Astrocyte (in vitro differentiated cells and primary cell): ENCODE results near the gene DACH2. TPM values are rescaled to one million over a fixed set of nuclear protein-coding genes. Genes with fewer than 3 reads are reported as not detected.

ENCODE experiments used
- DNase-seq: peaks from one replicate; pipeline ENCODE4 v3.0.0-alpha.2; 2010; ENCODE audit warnings: low read depth
- FAIRE-seq: peaks from 2 replicates; lab custom pipeline; 2011; peaks lifted over from hg19 to GRCh38; lab: Jason Lieb, UNC
- H2AFZ ChIP-seq: 2 replicates; pipeline ENCODE4 v1.6.0; 2012; ENCODE audit warnings: low read depth, low read length, inconsistent platforms
- H3K27ac ChIP-seq: 2 replicates; pipeline ENCODE4 v1.5.1; 2011; ENCODE audit warnings: low read depth, low read length, inconsistent platforms
- H3K27me3 ChIP-seq: 2 replicates; pipeline ENCODE4 v1.6.0; 2011; ENCODE audit warnings: low read length, inconsistent platforms; ENCODE audit not compliant: insufficient read depth
- H3K36me3 ChIP-seq: 2 replicates; pipeline ENCODE4 v1.5.1; 2011; ENCODE audit warnings: low read length, inconsistent platforms; ENCODE audit not compliant: insufficient read depth
- H3K4me1 ChIP-seq: 2 replicates; pipeline ENCODE4 v1.5.1; 2011; ENCODE audit warnings: low read length, inconsistent platforms; ENCODE audit not compliant: insufficient read depth
- H3K4me2 ChIP-seq: 2 replicates; pipeline ENCODE4 v1.6.0; 2012; ENCODE audit warnings: low read length, inconsistent platforms
- H3K4me3 ChIP-seq: 2 replicates; pipeline ENCODE4 v1.5.1; 2011; ENCODE audit warnings: low read depth, mild to moderate bottlenecking, low read length, inconsistent platforms; ENCODE audit not compliant: insufficient read depth
- H3K79me2 ChIP-seq: 2 replicates; pipeline ENCODE4 v1.6.0; 2012; ENCODE audit warnings: mild to moderate bottlenecking, low read length, inconsistent platforms; ENCODE audit not compliant: insufficient read depth
- H3K9ac ChIP-seq: 2 replicates; pipeline ENCODE4 v1.6.0; 2012; ENCODE audit warnings: mild to moderate bottlenecking, low read length, inconsistent platforms
- H3K9me3 ChIP-seq: 2 replicates; pipeline ENCODE4 v1.5.1; 2012; ENCODE audit warnings: low read depth, mild to moderate bottlenecking, low read length, inconsistent platforms; ENCODE audit not compliant: insufficient read depth
- H4K20me1 ChIP-seq: 2 replicates; pipeline ENCODE4 v1.6.0; 2012; ENCODE audit warnings: low read length, inconsistent platforms; ENCODE audit not compliant: insufficient read depth
- H3K27ac Mint-ChIP-seq: one replicate; pipeline ENCODE4 v1.8.0; 2021; ENCODE audit warnings: mild to moderate bottlenecking, mixed read lengths; ENCODE audit not compliant: unreplicated experiment
- H3K27me3 Mint-ChIP-seq: one replicate; pipeline ENCODE4 v1.8.0; 2021; ENCODE audit warnings: low read depth, mixed read lengths; ENCODE audit not compliant: unreplicated experiment
- H3K36me3 Mint-ChIP-seq: one replicate; pipeline ENCODE4 v1.8.0; 2021; ENCODE audit warnings: low read depth, mixed read lengths; ENCODE audit not compliant: unreplicated experiment
- H3K4me1 Mint-ChIP-seq: one replicate; pipeline ENCODE4 v1.8.0; 2021; ENCODE audit warnings: low read depth, mixed read lengths; ENCODE audit not compliant: unreplicated experiment
- H3K4me3 Mint-ChIP-seq: one replicate; pipeline ENCODE4 v1.8.0; 2021; ENCODE audit warnings: mild to moderate bottlenecking, moderate library complexity, mixed read lengths; ENCODE audit not compliant: unreplicated experiment
- H3K9me3 Mint-ChIP-seq: one replicate; pipeline ENCODE4 v1.8.0; 2021; ENCODE audit warnings: mild to moderate bottlenecking, mixed read lengths; ENCODE audit not compliant: unreplicated experiment
- CTCF ChIP-seq: IDR thresholded peaks from 2 replicates; pipeline ENCODE4 v1.5.1; 2011; ENCODE audit warnings: low read depth, mild to moderate bottlenecking, inconsistent platforms, low read length, moderate library complexity; ENCODE audit not compliant: insufficient read depth
- EZH2 ChIP-seq: IDR thresholded peaks from 2 replicates; pipeline ENCODE4 v1.6.1; 2012; ENCODE audit warnings: mild to moderate bottlenecking, low read length, inconsistent platforms; ENCODE audit not compliant: insufficient read depth
- total RNA-seq: library from RNA; stranded (reverse); gene quantifications from 2 replicates; pipeline ENCODE4 v1.2.1, GENCODE V29; 2021

Gene DACH2
- total RNA-seq, 1 donor from 2014 or later, result 0.16 TPM

GRCh38 chrX:86348669-86349068, 200.4 kb downstream of the DACH2 start:
- H2AFZ ChIP-seq, result no peak overlapping the region
- Mint-ChIP-seq H3K36me3 (no peaks in the 10 kb centered on the region), H3K27ac (no peak overlapping the region), H3K4me3 (no peak overlapping the region), H3K9me3 (no peaks in the 10 kb centered on the region), H3K4me1 (no peaks in the 10 kb centered on the region), H3K27me3 (no peaks in the 10 kb centered on the region)
- DNase-seq (no peak), FAIRE-seq (no peak)
- H3K4me1 ChIP-seq, result no peaks in the 10 kb centered on the region
- no peaks in the 10 kb centered on the region for H4K20me1 ChIP-seq
- H3K9me3 ChIP-seq, result no peaks in the 10 kb centered on the region
- H3K27me3 ChIP-seq, result no peaks in the 10 kb centered on the region
- no peak overlapping the region for H3K9ac ChIP-seq
- no peak overlapping the region for H3K27ac ChIP-seq
- H3K4me2 ChIP-seq, result no peak overlapping the region
- no peaks in the 10 kb centered on the region for H3K36me3 ChIP-seq
- no peak for TF ChIP-seq EZH2
- no peak for TF ChIP-seq CTCF
- H3K79me2 ChIP-seq, result no peaks in the 10 kb centered on the region
- no peak overlapping the region for H3K4me3 ChIP-seq

GRCh38 chrX:86349115-86349514, 200.9 kb downstream of the DACH2 start:
- Histone ChIP-seq H4K20me1 (no peaks in the 10 kb centered on the region), H3K4me2 (no peak overlapping the region), H2AFZ (no peak overlapping the region), H3K79me2 (no peaks in the 10 kb centered on the region), H3K27ac (no peak overlapping the region), H3K36me3 (no peaks in the 10 kb centered on the region), H3K9ac (no peak overlapping the region), H3K4me1 (no peaks in the 10 kb centered on the region), H3K4me3 (no peak overlapping the region), H3K9me3 (no peaks in the 10 kb centered on the region), H3K27me3 (no peaks in the 10 kb centered on the region)
- Mint-ChIP-seq H3K4me3 (no peak overlapping the region), H3K4me1 (no peaks in the 10 kb centered on the region), H3K27ac (no peak overlapping the region), H3K9me3 (no peaks in the 10 kb centered on the region), H3K36me3 (no peaks in the 10 kb centered on the region), H3K27me3 (no peaks in the 10 kb centered on the region)
- TF ChIP-seq CTCF, result no peak
- no peak for TF ChIP-seq EZH2
- DNase-seq (no peak), FAIRE-seq (no peak)

- FAIRE-seq (no peak), DNase-seq (no peak)
- no peak overlapping the region for H3K27ac Mint-ChIP-seq
- no peaks in the 10 kb centered on the region for H3K79me2 ChIP-seq
- no peak overlapping the region for H2AFZ ChIP-seq
- H3K4me3 ChIP-seq, result no peak overlapping the region
- H3K27ac ChIP-seq, result no peak overlapping the region
- H3K36me3 ChIP-seq, result no peaks in the 10 kb centered on the region
- peaks cover 5% of the 10 kb centered on the region for H3K4me1 Mint-ChIP-seq
- no peaks in the 10 kb centered on the region for H3K27me3 Mint-ChIP-seq
- no peak overlapping the region for H3K4me2 ChIP-seq
- TF ChIP-seq EZH2, result no peak
- no peak for TF ChIP-seq CTCF
- H4K20me1 ChIP-seq, result no peaks in the 10 kb centered on the region
- H3K9me3 ChIP-seq, result no peaks in the 10 kb centered on the region
- no peak overlapping the region for H3K9ac ChIP-seq
- H3K4me1 ChIP-seq, result no peaks in the 10 kb centered on the region
- H3K4me3 Mint-ChIP-seq, result no peak overlapping the region
- H3K27me3 ChIP-seq, result no peaks in the 10 kb centered on the region
- H3K9me3 Mint-ChIP-seq, result peaks cover 1% of the 10 kb centered on the region
- no peaks in the 10 kb centered on the region for H3K36me3 Mint-ChIP-seq
Measured at GRCh38 chrX:86369847-86370630, 221.8 kb downstream of the DACH2 start.
